Liver (tissue), 9 donors: ENCODE measurements around the gene DDX42. TPM values are rescaled to one million over a fixed set of nuclear protein-coding genes. Genes with fewer than 3 reads are reported as not detected.

ENCODE experiments used
- DNase-seq: peaks from one replicate; pipeline ENCODE4 v3.0.0-alpha.2; 2017; ENCODE audit warnings: low spot score
- H3K27ac ChIP-seq, 2 donors: one replicate each; pipeline ENCODE4 v1.7.0; 2013; ENCODE audit warnings: inconsistent platforms in 2 of 2, low read length in 2 of 2, control low read depth in 1 of 2, low read depth in 1 of 2, mild to moderate bottlenecking in 1 of 2
- H3K27me3 ChIP-seq, 4 donors: one replicate each; pipeline versions ENCODE4 v1.6.1 to v1.7.0; 2013; ENCODE audit warnings: low read length in 3 of 4, inconsistent platforms in 1 of 4, mild to moderate bottlenecking in 1 of 4, moderate library complexity in 1 of 4; ENCODE audit not compliant: control insufficient read depth in 4 of 4, insufficient read depth in 4 of 4
- H3K36me3 ChIP-seq, 4 donors: one replicate each; pipeline versions ENCODE4 v1.6.1 to v1.7.0; 2013; ENCODE audit warnings: low read length in 3 of 4, mild to moderate bottlenecking in 3 of 4, low read depth in 1 of 4, moderate library complexity in 1 of 4; ENCODE audit not compliant: control insufficient read depth in 4 of 4, insufficient read depth in 3 of 4
- H3K4me1 ChIP-seq, 4 donors: one replicate each; pipeline versions ENCODE4 v1.6.1 to v1.7.0; 2013; ENCODE audit warnings: low read length in 3 of 4, mild to moderate bottlenecking in 3 of 4, moderate library complexity in 1 of 4; ENCODE audit not compliant: control insufficient read depth in 4 of 4, insufficient read depth in 4 of 4
- H3K4me3 ChIP-seq, 3 donors: one replicate each; pipeline versions ENCODE4 v1.6.1 to v1.7.0; 2013; ENCODE audit warnings: low read length in 3 of 3, control low read depth in 1 of 3, low read depth in 1 of 3, mild to moderate bottlenecking in 1 of 3
- H3K9ac ChIP-seq, 2 donors: one replicate each; pipeline ENCODE4 v1.7.0; 2013; ENCODE audit warnings: low read length in 2 of 2, mild to moderate bottlenecking in 2 of 2, moderate library complexity in 2 of 2, control low read depth in 1 of 2, low read depth in 1 of 2
- H3K9me3 ChIP-seq, 4 donors: one replicate each; pipeline versions ENCODE4 v1.6.1 to v1.7.0; 2013; ENCODE audit warnings: low read length in 3 of 4; ENCODE audit not compliant: control insufficient read depth in 4 of 4
- EGR1 ChIP-seq, 2 donors: IDR thresholded peaks; 2 replicates each; pipeline ENCODE4 v1.6.1; 2016 to 2018; ENCODE audit warnings: antibody characterized with exemption in 2 of 2, low read depth in 2 of 2
- FOXA1 ChIP-seq: IDR thresholded peaks from 2 replicates; pipeline ENCODE4 v1.6.1; 2016; ENCODE audit warnings: antibody characterized with exemption
- FOXA2 ChIP-seq: IDR thresholded peaks from 2 replicates; pipeline ENCODE4 v1.6.1; 2016; ENCODE audit warnings: antibody characterized with exemption
- GABPA ChIP-seq, 2 donors: IDR thresholded peaks in 1 of 2; conservative IDR thresholded peaks in 1 of 2; 2 replicates each; pipeline ENCODE4 v1.6.1; 2016; ENCODE audit warnings: antibody characterized with exemption in 2 of 2, mild to moderate bottlenecking in 1 of 2, moderate library complexity in 1 of 2
- HNF4A ChIP-seq, 2 donors: conservative IDR thresholded peaks; 2 replicates each; pipeline ENCODE4 v1.6.1; 2016; ENCODE audit warnings: antibody characterized with exemption in 2 of 2, mild to moderate bottlenecking in 2 of 2
- HNF4G ChIP-seq: IDR thresholded peaks from 2 replicates; pipeline ENCODE4 v1.6.1; 2016; ENCODE audit warnings: antibody characterized with exemption
- JUND ChIP-seq, 2 donors: IDR thresholded peaks; 2 replicates each; pipeline ENCODE4 v1.6.1; 2016; ENCODE audit warnings: antibody characterized with exemption in 2 of 2
- NR2F2 ChIP-seq: IDR thresholded peaks from 2 replicates; pipeline ENCODE4 v1.6.1; 2016; ENCODE audit warnings: antibody characterized with exemption
- RAD21 ChIP-seq, 2 donors: IDR thresholded peaks; 2 replicates each; pipeline ENCODE4 v1.6.1; 2016; ENCODE audit warnings: antibody characterized with exemption in 2 of 2, mild to moderate bottlenecking in 2 of 2
- RXRA ChIP-seq, 2 donors: IDR thresholded peaks; 2 replicates each; pipeline ENCODE4 v1.6.1; 2017 to 2018; ENCODE audit warnings: antibody characterized with exemption in 2 of 2, mild to moderate bottlenecking in 1 of 2
- SP1 ChIP-seq: IDR thresholded peaks from 2 replicates; pipeline ENCODE4 v1.6.1; 2018; ENCODE audit warnings: antibody characterized with exemption, mild to moderate bottlenecking
- TAF1 ChIP-seq: conservative IDR thresholded peaks from 2 replicates; pipeline ENCODE4 v1.6.1; 2016; ENCODE audit warnings: antibody characterized with exemption, mild to moderate bottlenecking
- YY1 ChIP-seq: IDR thresholded peaks from 2 replicates; pipeline ENCODE4 v1.6.1; 2016; ENCODE audit warnings: antibody characterized with exemption, mild to moderate bottlenecking
- WGBS: extraction: QIAGEN DNeasy Blood & Tissue Kit; methylation state at CpG from one replicate; pipeline ENCODE4 v1.1.7; 2013; 5-methylcytosine and 5-hydroxymethylcytosine counted together
- polyA plus RNA-seq, 2 donors: library from polyadenylated mRNA; stranded (reverse) in 1 of 2; unstranded in 1 of 2; fragments of 200-250 nt in 1 of 2; fragments of >200 nt in 1 of 2; fragmentation: Nextera tagmentation in 1 of 2; extraction: Ambion mirVana in 1 of 2; gene quantifications; one replicate each; pipeline versions ENCODE4 v1.2.1 to v1.2.3, GENCODE V29; 2013 to 2015
- total RNA-seq, 2 donors: library from RNA; depleted of rRNA; stranded (reverse); fragments of >200 nt; gene quantifications; one replicate each; pipeline ENCODE4 v1.2.3, GENCODE V29; 2014
- TF ChIP-seq, protein P1 (sequence below): fragments of 150-350 bp; IDR thresholded peaks from 2 replicates; pipeline ENCODE4 v1.5.1; 2017; ENCODE audit warnings: improper control_type of control experiment, low read depth, low read length; ENCODE audit not compliant: missing input control
- TF ChIP-seq, protein P2 (sequence below): IDR thresholded peaks from 2 replicates; pipeline ENCODE4 v1.6.1; 2016; ENCODE audit warnings: antibody characterized with exemption
- TF ChIP-seq, protein P3 (sequence below): IDR thresholded peaks from 2 replicates; pipeline ENCODE4 v1.6.1; 2016; ENCODE audit warnings: antibody characterized with exemption
- TF ChIP-seq, protein P4 (sequence below): IDR thresholded peaks from 2 replicates; pipeline ENCODE4 v1.6.1; 2016; ENCODE audit warnings: antibody characterized with exemption, mild to moderate bottlenecking
- donor health status: healthy.
- donor health status: healthy.
- donor health status: healthy.
- donor health status: healthy.
- donor health status: healthy.

Gene DDX42
- total and polyA plus RNA-seq, 4 donors: 15.0 to 64.2 (median 29.9) TPM

DNA sequence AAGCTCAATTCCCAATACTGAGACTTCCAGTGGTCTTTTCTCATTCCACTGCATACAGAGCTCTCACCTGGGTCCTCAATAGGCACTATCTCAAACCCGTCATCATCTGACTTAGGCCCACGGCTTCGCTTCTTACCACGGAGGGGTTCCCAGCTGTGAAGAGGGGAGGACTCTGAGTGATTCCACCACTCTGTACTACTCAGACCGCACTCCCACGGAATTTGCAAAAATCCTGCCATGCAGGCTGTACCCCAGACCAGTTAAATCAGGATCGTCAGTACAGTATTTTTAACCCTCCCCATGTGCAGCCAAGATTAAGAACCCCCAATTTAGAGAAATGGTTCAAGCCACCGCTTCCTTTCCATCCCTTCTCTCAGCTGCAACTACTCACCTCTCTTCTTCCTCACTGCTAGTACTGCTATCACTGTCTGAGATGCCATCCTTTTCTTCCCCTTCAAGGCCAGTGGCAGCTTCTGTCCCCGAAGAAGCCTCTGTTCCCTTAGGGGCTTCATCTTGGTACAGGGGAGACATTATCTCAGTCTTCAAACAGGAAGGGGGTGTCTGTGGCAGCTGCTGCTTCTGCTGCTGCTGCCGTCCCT lies 47.1 kb downstream of the DDX42 start:
- Histone ChIP-seq H3K36me3 (peaks cover 12 to 88% (median 69%) of the 10 kb centered on the region in 4 donors), H3K9ac (no peak overlapping the region), H3K4me3 (no peak overlapping the region), H3K4me1 (peaks cover 0 to 20% (median 18%) of the 10 kb centered on the region in 4 donors), H3K9me3 (no peaks in the 10 kb centered on the region), H3K27me3 (no peaks in the 10 kb centered on the region), H3K27ac (no peak overlapping the region)
- WGBS: 93% methylated on average over 10 of the region's 10 CpGs
- TF ChIP-seq HNF4G (no peak), JUND (IDR thresholded peaks at IDR 0.05) (no peak), SP1 (no peak), TAF1 (no peak), HNF4A (conservative IDR thresholded peaks at IDR 0.05) (no peak), FOXA2 (no peak), FOXA1 (no peak), GABPA (IDR thresholded peaks at IDR 0.05 in 1 of 2, conservative IDR thresholded peaks at IDR 0.05 in 1 of 2) (no peak), EGR1 (IDR thresholded peaks at IDR 0.05; ENCODE audit: low read depth in 2 of 2) (no peak), RAD21 (IDR thresholded peaks at IDR 0.05) (no peak), YY1 (no peak), NR2F2 (no peak)
- TF ChIP-seq, protein P1, sequence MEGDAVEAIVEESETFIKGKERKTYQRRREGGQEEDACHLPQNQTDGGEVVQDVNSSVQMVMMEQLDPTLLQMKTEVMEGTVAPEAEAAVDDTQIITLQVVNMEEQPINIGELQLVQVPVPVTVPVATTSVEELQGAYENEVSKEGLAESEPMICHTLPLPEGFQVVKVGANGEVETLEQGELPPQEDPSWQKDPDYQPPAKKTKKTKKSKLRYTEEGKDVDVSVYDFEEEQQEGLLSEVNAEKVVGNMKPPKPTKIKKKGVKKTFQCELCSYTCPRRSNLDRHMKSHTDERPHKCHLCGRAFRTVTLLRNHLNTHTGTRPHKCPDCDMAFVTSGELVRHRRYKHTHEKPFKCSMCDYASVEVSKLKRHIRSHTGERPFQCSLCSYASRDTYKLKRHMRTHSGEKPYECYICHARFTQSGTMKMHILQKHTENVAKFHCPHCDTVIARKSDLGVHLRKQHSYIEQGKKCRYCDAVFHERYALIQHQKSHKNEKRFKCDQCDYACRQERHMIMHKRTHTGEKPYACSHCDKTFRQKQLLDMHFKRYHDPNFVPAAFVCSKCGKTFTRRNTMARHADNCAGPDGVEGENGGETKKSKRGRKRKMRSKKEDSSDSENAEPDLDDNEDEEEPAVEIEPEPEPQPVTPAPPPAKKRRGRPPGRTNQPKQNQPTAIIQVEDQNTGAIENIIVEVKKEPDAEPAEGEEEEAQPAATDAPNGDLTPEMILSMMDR: no peak
- TF ChIP-seq, protein P2, sequence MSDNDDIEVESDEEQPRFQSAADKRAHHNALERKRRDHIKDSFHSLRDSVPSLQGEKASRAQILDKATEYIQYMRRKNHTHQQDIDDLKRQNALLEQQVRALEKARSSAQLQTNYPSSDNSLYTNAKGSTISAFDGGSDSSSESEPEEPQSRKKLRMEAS: no peak
- TF ChIP-seq, protein P3, sequence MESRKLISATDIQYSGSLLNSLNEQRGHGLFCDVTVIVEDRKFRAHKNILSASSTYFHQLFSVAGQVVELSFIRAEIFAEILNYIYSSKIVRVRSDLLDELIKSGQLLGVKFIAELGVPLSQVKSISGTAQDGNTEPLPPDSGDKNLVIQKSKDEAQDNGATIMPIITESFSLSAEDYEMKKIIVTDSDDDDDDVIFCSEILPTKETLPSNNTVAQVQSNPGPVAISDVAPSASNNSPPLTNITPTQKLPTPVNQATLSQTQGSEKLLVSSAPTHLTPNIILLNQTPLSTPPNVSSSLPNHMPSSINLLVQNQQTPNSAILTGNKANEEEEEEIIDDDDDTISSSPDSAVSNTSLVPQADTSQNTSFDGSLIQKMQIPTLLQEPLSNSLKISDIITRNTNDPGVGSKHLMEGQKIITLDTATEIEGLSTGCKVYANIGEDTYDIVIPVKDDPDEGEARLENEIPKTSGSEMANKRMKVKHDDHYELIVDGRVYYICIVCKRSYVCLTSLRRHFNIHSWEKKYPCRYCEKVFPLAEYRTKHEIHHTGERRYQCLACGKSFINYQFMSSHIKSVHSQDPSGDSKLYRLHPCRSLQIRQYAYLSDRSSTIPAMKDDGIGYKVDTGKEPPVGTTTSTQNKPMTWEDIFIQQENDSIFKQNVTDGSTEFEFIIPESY: no peak
- TF ChIP-seq, protein P4, sequence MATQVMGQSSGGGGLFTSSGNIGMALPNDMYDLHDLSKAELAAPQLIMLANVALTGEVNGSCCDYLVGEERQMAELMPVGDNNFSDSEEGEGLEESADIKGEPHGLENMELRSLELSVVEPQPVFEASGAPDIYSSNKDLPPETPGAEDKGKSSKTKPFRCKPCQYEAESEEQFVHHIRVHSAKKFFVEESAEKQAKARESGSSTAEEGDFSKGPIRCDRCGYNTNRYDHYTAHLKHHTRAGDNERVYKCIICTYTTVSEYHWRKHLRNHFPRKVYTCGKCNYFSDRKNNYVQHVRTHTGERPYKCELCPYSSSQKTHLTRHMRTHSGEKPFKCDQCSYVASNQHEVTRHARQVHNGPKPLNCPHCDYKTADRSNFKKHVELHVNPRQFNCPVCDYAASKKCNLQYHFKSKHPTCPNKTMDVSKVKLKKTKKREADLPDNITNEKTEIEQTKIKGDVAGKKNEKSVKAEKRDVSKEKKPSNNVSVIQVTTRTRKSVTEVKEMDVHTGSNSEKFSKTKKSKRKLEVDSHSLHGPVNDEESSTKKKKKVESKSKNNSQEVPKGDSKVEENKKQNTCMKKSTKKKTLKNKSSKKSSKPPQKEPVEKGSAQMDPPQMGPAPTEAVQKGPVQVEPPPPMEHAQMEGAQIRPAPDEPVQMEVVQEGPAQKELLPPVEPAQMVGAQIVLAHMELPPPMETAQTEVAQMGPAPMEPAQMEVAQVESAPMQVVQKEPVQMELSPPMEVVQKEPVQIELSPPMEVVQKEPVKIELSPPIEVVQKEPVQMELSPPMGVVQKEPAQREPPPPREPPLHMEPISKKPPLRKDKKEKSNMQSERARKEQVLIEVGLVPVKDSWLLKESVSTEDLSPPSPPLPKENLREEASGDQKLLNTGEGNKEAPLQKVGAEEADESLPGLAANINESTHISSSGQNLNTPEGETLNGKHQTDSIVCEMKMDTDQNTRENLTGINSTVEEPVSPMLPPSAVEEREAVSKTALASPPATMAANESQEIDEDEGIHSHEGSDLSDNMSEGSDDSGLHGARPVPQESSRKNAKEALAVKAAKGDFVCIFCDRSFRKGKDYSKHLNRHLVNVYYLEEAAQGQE: no peak
- no peak for DNase-seq

DNA sequence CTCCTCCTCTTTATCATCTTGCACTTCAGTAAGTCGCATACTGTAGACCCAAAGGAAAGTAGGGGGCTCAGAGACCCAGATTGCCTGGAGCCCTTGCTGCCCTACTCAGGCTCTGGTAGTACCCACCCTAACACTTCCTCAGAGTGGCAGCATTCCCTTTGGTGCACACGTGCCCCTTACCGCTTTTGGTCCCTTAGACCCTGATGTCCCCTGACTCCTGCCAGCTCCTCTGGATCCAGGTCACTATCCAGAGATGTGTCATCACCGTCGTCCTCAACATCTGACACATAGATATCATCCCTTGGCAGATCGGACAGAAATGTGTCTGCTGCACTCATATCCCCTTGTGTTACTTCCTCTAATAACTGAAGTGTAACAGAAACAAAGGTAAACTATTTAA lies 47.8 kb downstream of the DDX42 start:
- WGBS: 84% methylated on average over 6 of the region's 6 CpGs
- DNase-seq: no peak
- Histone ChIP-seq H3K27me3 (no peaks in the 10 kb centered on the region), H3K9me3 (no peaks in the 10 kb centered on the region), H3K9ac (no peak overlapping the region), H3K4me3 (no peak overlapping the region), H3K27ac (no peak overlapping the region), H3K36me3 (peaks cover 11 to 81% (median 62%) of the 10 kb centered on the region in 4 donors), H3K4me1 (peaks cover 0 to 25% (median 24%) of the 10 kb centered on the region in 4 donors)
- TF ChIP-seq, protein P2: no peak
- TF ChIP-seq HNF4A (conservative IDR thresholded peaks at IDR 0.05) (no peak), NR2F2 (no peak), YY1 (no peak), FOXA1 (no peak), RAD21 (IDR thresholded peaks at IDR 0.05) (no peak), RXRA (IDR thresholded peaks at IDR 0.05) (no peak), HNF4G (no peak)
- TF ChIP-seq, protein P4: no peak
- TF ChIP-seq, protein P1: no peak
